Measurements from ENCODE around the gene SFTPB. TPM values are rescaled to one million over a fixed set of nuclear protein-coding genes. Genes with fewer than 3 reads are reported as not detected.

Gene SFTPB
- total RNA-seq, 1 donor from 2014 or later: not detected

- H3K36me3 Mint-ChIP-seq (ENCODE audit: low read depth): no peaks in the 10 kb centered on the region
- H3K4me1 Mint-ChIP-seq (ENCODE audit: low read depth): peaks cover 26% of the 10 kb centered on the region
- H3K4me3 Mint-ChIP-seq (ENCODE audit: low read depth): no peak overlapping the region
- no peaks in the 10 kb centered on the region for H3K9me3 Mint-ChIP-seq
- H3K27ac Mint-ChIP-seq: no peak overlapping the region
- intact Hi-C loops (cut with micrococcal nuclease): no loop called here
- peaks cover 9% of the 10 kb centered on the region for H3K27me3 Mint-ChIP-seq (ENCODE audit: low read depth)
- no peak for DNase-seq (ENCODE audit: low spot score)
Observed at GRCh38 chr2:85697716-85698115, 29.7 kb upstream of the SFTPB start.

GRCh38 chr2:85697096-85697495 lies 29.1 kb upstream of the SFTPB start:
- intact Hi-C loops (cut with micrococcal nuclease): no loop called here
- no peaks in the 10 kb centered on the region for H3K36me3 Mint-ChIP-seq (ENCODE audit: low read depth)
- H3K9me3 Mint-ChIP-seq: no peaks in the 10 kb centered on the region
- H3K4me1 Mint-ChIP-seq (ENCODE audit: low read depth): peaks cover 24% of the 10 kb centered on the region
- H3K27ac Mint-ChIP-seq: no peak overlapping the region
- no peak overlapping the region for H3K4me3 Mint-ChIP-seq (ENCODE audit: low read depth)
- peaks cover 5% of the 10 kb centered on the region for H3K27me3 Mint-ChIP-seq (ENCODE audit: low read depth)
- no peak for DNase-seq (ENCODE audit: low spot score)

- H3K9me3 Mint-ChIP-seq: no peaks in the 10 kb centered on the region
- intact Hi-C loops (cut with micrococcal nuclease): no loop called here
- H3K27ac Mint-ChIP-seq: no peak overlapping the region
- H3K4me1 Mint-ChIP-seq (ENCODE audit: low read depth): peaks cover 23% of the 10 kb centered on the region
- no peaks in the 10 kb centered on the region for H3K36me3 Mint-ChIP-seq (ENCODE audit: low read depth)
- no peak for DNase-seq (ENCODE audit: low spot score)
- H3K27me3 Mint-ChIP-seq (ENCODE audit: low read depth): peaks cover under 1% of the 10 kb centered on the region
- no peak overlapping the region for H3K4me3 Mint-ChIP-seq (ENCODE audit: low read depth)
Observed at GRCh38 chr2:85695691-85696668, 28.0 kb upstream of the SFTPB start.

GRCh38 chr2:85695121-85695520 lies 27.1 kb upstream of the SFTPB start:
- peaks cover 6% of the 10 kb centered on the region for H3K27me3 Mint-ChIP-seq (ENCODE audit: low read depth)
- H3K27ac Mint-ChIP-seq: no peak overlapping the region
- no peaks in the 10 kb centered on the region for H3K36me3 Mint-ChIP-seq (ENCODE audit: low read depth)
- no peak for DNase-seq (ENCODE audit: low spot score)
- intact Hi-C loops (cut with micrococcal nuclease): no loop called here
- peaks cover 20% of the 10 kb centered on the region for H3K4me1 Mint-ChIP-seq (ENCODE audit: low read depth)
- H3K9me3 Mint-ChIP-seq: no peaks in the 10 kb centered on the region
- no peak overlapping the region for H3K4me3 Mint-ChIP-seq (ENCODE audit: low read depth)

- H3K36me3 Mint-ChIP-seq (ENCODE audit: low read depth): no peaks in the 10 kb centered on the region
- no peak for DNase-seq (ENCODE audit: low spot score)
- peak within 1 kb of the TSS; percentile 33 for H3K27ac Mint-ChIP-seq
- intact Hi-C loops (cut with micrococcal nuclease): no loop called here
- no peak within 1 kb of the TSS for H3K4me3 Mint-ChIP-seq (ENCODE audit: low read depth)
- peaks cover 6% of the 10 kb centered on the region for H3K27me3 Mint-ChIP-seq (ENCODE audit: low read depth)
- H3K4me1 Mint-ChIP-seq (ENCODE audit: low read depth): peaks cover 20% of the 10 kb centered on the region
- H3K9me3 Mint-ChIP-seq: no peaks in the 10 kb centered on the region
Observed at GRCh38 chr2:85694052-85695025, 26.3 kb upstream of the SFTPB start, which contains the start of gene GNLY. Gene GNLY (plus strand): TSS chr2:85694358. CDS start chr2:85694419, 61 bp downstream.

GRCh38 chr2:85692039-85692645 lies 24.1 kb upstream of the SFTPB start:
- Mint-ChIP-seq H3K27ac (no peak overlapping the region), H3K4me3 (ENCODE audit: low read depth) (no peak overlapping the region), H3K36me3 (ENCODE audit: low read depth) (no peaks in the 10 kb centered on the region), H3K9me3 (no peaks in the 10 kb centered on the region), H3K4me1 (ENCODE audit: low read depth) (peaks cover 13% of the 10 kb centered on the region), H3K27me3 (ENCODE audit: low read depth) (peaks cover 13% of the 10 kb centered on the region)
- no peak for DNase-seq (ENCODE audit: low spot score)
- intact Hi-C loops (cut with micrococcal nuclease): no loop called here

DNA sequence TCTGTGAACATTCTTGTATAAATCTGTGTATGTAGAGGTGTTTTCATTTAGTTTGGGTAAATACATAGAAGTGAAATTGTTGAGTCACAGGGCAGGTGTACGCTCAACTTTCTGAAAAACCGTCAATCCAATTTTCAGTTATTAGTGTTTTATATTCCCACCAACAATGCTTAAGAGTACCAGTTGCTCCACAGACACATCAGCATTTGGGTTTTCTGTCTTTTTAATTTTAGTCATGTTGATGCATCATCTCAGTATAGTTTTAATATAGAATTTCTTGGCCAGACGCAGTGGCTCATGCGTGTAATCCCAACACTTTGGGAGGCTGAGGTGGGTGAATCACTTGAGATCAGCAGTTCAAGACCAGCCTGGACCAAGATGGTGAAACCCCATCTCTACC lies 22.9 kb upstream of the SFTPB start:
- intact Hi-C loops (cut with micrococcal nuclease): no loop called here
- Mint-ChIP-seq H3K4me1 (ENCODE audit: low read depth) (peaks cover 13% of the 10 kb centered on the region), H3K36me3 (ENCODE audit: low read depth) (no peaks in the 10 kb centered on the region), H3K9me3 (no peaks in the 10 kb centered on the region), H3K27me3 (ENCODE audit: low read depth) (peaks cover 14% of the 10 kb centered on the region), H3K27ac (no peak overlapping the region), H3K4me3 (ENCODE audit: low read depth) (no peak overlapping the region)
- DNase-seq (ENCODE audit: low spot score): no peak

- Mint-ChIP-seq H3K36me3 (ENCODE audit: low read depth) (no peaks in the 10 kb centered on the region), H3K4me1 (ENCODE audit: low read depth) (peaks cover 18% of the 10 kb centered on the region), H3K27me3 (ENCODE audit: low read depth) (peaks cover 8% of the 10 kb centered on the region), H3K27ac (no peak overlapping the region), H3K9me3 (no peaks in the 10 kb centered on the region), H3K4me3 (ENCODE audit: low read depth) (no peak overlapping the region)
- intact Hi-C loops (cut with micrococcal nuclease): loop anchor here (5.0 kb wide), 1 partner anchor 127 kb away; no protein-coding TSS in a partner anchor
- no peak for DNase-seq (ENCODE audit: low spot score)
Observed at GRCh38 chr2:85684806-85685205, 16.8 kb upstream of the SFTPB start.

GRCh38 chr2:85684380-85684779 lies 16.4 kb upstream of the SFTPB start:
- peaks cover 8% of the 10 kb centered on the region for H3K27me3 Mint-ChIP-seq (ENCODE audit: low read depth)
- H3K9me3 Mint-ChIP-seq: no peaks in the 10 kb centered on the region
- H3K27ac Mint-ChIP-seq: no peak overlapping the region
- peaks cover 18% of the 10 kb centered on the region for H3K4me1 Mint-ChIP-seq (ENCODE audit: low read depth)
- DNase-seq (ENCODE audit: low spot score): no peak
- no peaks in the 10 kb centered on the region for H3K36me3 Mint-ChIP-seq (ENCODE audit: low read depth)
- intact Hi-C loops (cut with micrococcal nuclease): loop anchor here (5.0 kb wide), 1 partner anchor 128 kb away; no protein-coding TSS in a partner anchor
- H3K4me3 Mint-ChIP-seq (ENCODE audit: low read depth): no peak overlapping the region

DNA sequence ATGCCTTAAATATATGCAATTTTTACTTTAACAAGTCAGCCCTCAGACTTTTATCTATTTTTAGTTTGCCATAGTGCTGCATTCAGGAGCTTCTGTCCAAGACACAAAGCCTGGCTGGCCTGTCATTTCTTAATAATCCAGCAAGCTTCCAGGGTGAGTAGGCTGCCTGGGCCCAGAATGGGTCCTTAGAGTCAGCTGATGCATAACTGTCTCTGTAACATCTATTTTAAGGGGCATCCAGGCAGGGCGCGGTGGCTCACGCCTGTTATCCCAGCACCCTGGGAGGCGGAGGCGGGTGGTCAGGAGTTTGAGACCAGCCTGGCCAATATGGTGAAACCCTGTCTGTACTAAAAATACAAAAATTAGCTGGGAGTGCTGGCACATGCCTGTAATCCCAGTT lies 14.4 kb upstream of the SFTPB start:
- peaks cover 7% of the 10 kb centered on the region for H3K27me3 Mint-ChIP-seq (ENCODE audit: low read depth)
- H3K36me3 Mint-ChIP-seq (ENCODE audit: low read depth): no peaks in the 10 kb centered on the region
- H3K4me3 Mint-ChIP-seq (ENCODE audit: low read depth): no peak overlapping the region
- H3K27ac Mint-ChIP-seq: no peak overlapping the region
- no peak for DNase-seq (ENCODE audit: low spot score)
- intact Hi-C loops (cut with micrococcal nuclease): loop anchor here (5.0 kb wide), 1 partner anchor 130 kb away; no protein-coding TSS in a partner anchor
- H3K9me3 Mint-ChIP-seq: no peaks in the 10 kb centered on the region
- peaks cover 26% of the 10 kb centered on the region for H3K4me1 Mint-ChIP-seq (ENCODE audit: low read depth)

DNA sequence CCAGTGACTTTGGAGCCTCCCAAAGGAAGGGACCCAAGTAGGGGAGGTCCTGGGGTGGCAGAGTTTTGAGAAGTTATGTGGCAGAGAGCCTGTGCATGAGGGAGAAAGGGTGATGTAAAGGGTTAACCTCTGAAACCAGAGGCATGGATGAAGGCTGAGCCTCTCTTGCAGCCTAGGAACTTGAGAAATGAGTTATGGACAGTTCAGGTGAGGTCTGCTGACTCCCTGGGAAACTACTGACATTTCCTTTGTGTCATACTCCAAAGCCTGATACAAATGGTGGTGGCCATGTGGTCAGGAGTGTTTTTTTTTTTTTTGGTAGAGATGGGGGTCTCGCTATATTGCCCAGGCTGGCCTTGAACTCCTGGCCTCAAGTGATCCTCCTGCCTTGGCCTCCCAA lies 13.8 kb upstream of the SFTPB start:
- intact Hi-C loops (cut with micrococcal nuclease): loop anchor here (5.0 kb wide), 1 partner anchor 131 kb away; no protein-coding TSS in a partner anchor
- peak overlapping the region; percentile 49 for H3K4me3 Mint-ChIP-seq (ENCODE audit: low read depth)
- peaks cover 26% of the 10 kb centered on the region for H3K4me1 Mint-ChIP-seq (ENCODE audit: low read depth)
- H3K27ac Mint-ChIP-seq: peak overlapping the region; percentile 61
- H3K27me3 Mint-ChIP-seq (ENCODE audit: low read depth): peaks cover 5% of the 10 kb centered on the region
- no peaks in the 10 kb centered on the region for H3K9me3 Mint-ChIP-seq
- no peaks in the 10 kb centered on the region for H3K36me3 Mint-ChIP-seq (ENCODE audit: low read depth)
- DNase-seq (ENCODE audit: low spot score): no peak

DNA sequence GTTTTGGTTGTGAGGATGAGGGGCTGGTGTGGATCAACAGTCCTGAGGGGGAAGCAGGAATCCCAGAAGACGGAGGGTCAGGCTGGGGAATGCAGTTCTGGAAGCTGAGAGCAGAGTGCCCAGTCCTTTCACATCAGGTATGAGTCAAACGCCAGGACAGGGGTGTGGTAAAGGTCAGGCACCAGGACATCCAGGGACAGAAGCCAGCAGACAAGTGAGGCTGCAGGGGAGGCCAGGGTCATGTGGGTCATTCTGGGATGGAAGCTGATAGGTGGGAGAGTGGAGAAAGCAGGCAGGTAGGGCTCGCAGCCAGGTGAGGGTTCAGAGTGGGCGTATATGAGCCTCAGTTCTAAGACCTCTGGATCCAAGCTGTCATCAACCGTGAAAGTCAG lies 13.4 kb upstream of the SFTPB start:
- H3K9me3 Mint-ChIP-seq: no peaks in the 10 kb centered on the region
- H3K4me3 Mint-ChIP-seq (ENCODE audit: low read depth): peak overlapping the region; percentile 49
- DNase-seq (ENCODE audit: low spot score): no peak
- intact Hi-C loops (cut with micrococcal nuclease): loop anchor here (5.0 kb wide), 1 partner anchor 131 kb away; no protein-coding TSS in a partner anchor
- peaks cover 8% of the 10 kb centered on the region for H3K27me3 Mint-ChIP-seq (ENCODE audit: low read depth)
- H3K4me1 Mint-ChIP-seq (ENCODE audit: low read depth): peaks cover 26% of the 10 kb centered on the region
- no peaks in the 10 kb centered on the region for H3K36me3 Mint-ChIP-seq (ENCODE audit: low read depth)
- peak overlapping the region; percentile 61 for H3K27ac Mint-ChIP-seq

Data from activated T-helper 2 cell treated with anti-CD3 and anti-CD28 coated beads, Interferon-gamma antibody, Interleukin-2, Interleukin-4, amounts not matched to agents 10 μg/mL and 5 μg/mL and 100 μg/mL, durations not matched to agents 14 hours and 24 hours and 36 hours (primary cell).